Urinary bladder (tissue), 4 donors: ENCODE data around the gene ADAM10. TPM values are rescaled to one million over a fixed set of nuclear protein-coding genes. Genes with fewer than 3 reads are reported as not detected.

Experiments
- DNase-seq: peaks from one replicate; pipeline ENCODE4 v3.0.0-alpha.2; 2015; ENCODE audit errors: extremely low spot score
- H3K27ac ChIP-seq: one replicate; pipeline ENCODE4 v1.5.1; 2013; ENCODE audit warnings: low read depth, mild to moderate bottlenecking, moderate library complexity
- H3K36me3 ChIP-seq: one replicate; pipeline ENCODE4 v1.6.1; 2013; ENCODE audit warnings: mild to moderate bottlenecking, moderate library complexity; ENCODE audit not compliant: insufficient read depth
- H3K4me1 ChIP-seq: one replicate; pipeline ENCODE4 v1.6.1; 2013; ENCODE audit warnings: mild to moderate bottlenecking, moderate library complexity; ENCODE audit not compliant: insufficient read depth
- H3K4me3 ChIP-seq: one replicate; pipeline ENCODE4 v1.5.1; 2013; ENCODE audit warnings: low read depth, low read length
- WGBS: extraction: QIAGEN DNeasy Blood & Tissue Kit; methylation state at CpG from one replicate; pipeline ENCODE4 v1.1.7; 2013; 5-methylcytosine and 5-hydroxymethylcytosine counted together
- polyA plus RNA-seq: library from polyadenylated mRNA; stranded (reverse); fragments of 200-250 nt; gene quantifications from one replicate; pipeline ENCODE4 v1.2.3, GENCODE V29; 2013
- total RNA-seq: library from RNA; depleted of rRNA; stranded (reverse); fragments of >200 nt; gene quantifications from one replicate; pipeline ENCODE4 v1.2.3, GENCODE V29; 2014
- donor health status: healthy with polysubstance abuse.
- donor health status: healthy.

Gene ADAM10
- total and polyA plus RNA-seq, 2 donors: 45.6 to 207 TPM

DNA sequence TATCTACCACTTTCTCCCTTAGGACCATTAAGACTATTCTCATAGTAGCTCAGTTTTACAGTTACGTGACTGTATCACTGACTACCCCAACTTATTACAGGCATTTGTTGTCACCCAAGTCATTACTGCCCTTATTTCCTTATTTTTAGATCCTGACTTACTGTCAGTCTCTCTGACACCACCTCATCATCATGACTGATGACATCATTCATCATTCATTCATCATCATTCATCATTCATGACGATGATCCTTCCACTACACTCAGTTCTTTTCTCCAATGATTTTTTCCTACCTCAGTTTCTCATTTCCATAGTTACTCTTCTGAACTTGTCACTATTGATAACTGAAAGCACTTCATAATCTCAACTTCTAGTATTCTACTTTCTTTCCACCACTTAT is 83.8 kb downstream of the ADAM10 start:
- 98% methylated on average over 2 of the region's 2 CpGs for WGBS
- H3K4me3 ChIP-seq: no peak overlapping the region
- no peak overlapping the region for H3K27ac ChIP-seq
- no peak for DNase-seq
- H3K4me1 ChIP-seq: peaks cover 2% of the 10 kb centered on the region
- no peaks in the 10 kb centered on the region for H3K36me3 ChIP-seq

DNA sequence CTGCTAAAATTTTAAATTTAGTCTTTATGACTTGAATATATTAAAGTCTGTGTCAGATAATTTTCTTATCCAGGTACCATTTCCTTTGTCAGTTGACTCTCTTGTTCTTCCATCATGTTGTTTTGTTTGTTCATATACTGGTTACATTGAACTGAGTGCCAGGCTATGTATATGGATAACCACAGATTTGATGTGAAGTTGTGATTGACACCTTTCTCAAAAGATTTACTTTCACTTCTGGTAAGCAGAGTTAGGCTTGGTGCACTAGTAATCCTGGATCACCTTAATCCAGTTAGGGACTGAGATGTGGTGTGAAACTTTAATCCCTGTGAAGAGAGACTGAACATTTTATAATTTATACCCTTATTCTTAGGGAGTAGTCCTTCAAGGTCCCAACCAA is 99.4 kb downstream of the ADAM10 start:
- Histone ChIP-seq H3K27ac (no peak overlapping the region), H3K4me3 (no peak overlapping the region), H3K36me3 (no peaks in the 10 kb centered on the region), H3K4me1 (no peaks in the 10 kb centered on the region)
- no peak for DNase-seq

DNA sequence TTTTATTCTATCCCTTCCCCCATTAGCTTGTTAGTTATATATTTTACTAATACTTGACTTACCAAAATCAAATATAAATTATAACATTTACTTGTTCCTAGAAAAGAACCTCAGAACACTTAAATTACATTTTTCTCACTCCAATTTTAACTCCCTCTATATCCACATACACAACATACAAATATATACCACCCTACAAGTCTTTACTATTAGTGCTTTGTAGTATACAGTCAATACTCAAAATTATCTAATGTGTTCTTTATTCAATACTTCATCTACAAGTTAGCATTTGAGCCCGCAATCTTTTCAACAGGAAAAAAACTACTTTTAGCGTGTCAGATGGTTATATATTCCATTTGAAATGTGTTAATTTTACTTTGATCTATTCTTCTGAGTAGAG is 100.3 kb downstream of the ADAM10 start:
- no peaks in the 10 kb centered on the region for H3K36me3 ChIP-seq
- H3K27ac ChIP-seq: no peak overlapping the region
- no peak for DNase-seq
- WGBS: 97% methylated on average over 2 of the region's 2 CpGs
- no peak overlapping the region for H3K4me3 ChIP-seq
- H3K4me1 ChIP-seq: no peaks in the 10 kb centered on the region

DNA sequence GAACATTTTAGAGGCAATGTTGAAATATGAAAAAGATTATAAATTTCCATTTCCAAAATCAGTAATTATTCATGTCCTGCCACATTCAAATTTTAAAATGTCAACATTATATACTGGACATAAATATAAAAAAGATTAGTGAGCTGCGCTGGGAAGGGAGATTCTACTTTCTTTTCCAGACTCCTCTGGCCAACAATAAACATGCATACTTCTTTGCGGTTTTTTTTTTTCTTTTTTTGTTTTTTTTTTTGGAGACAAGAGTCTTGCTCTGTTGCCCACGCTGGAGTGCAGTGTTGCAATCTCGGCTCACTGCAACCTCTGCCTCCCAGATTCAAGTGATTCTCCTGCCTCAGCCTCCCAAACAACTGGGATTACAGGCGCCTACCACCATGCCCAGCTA is 105.5 kb downstream of the ADAM10 start:
- no peak overlapping the region for H3K4me3 ChIP-seq
- H3K4me1 ChIP-seq: no peaks in the 10 kb centered on the region
- H3K36me3 ChIP-seq: no peaks in the 10 kb centered on the region
- DNase-seq: no peak
- H3K27ac ChIP-seq: no peak overlapping the region
- 75% methylated on average over 5 of the region's 5 CpGs for WGBS

DNA sequence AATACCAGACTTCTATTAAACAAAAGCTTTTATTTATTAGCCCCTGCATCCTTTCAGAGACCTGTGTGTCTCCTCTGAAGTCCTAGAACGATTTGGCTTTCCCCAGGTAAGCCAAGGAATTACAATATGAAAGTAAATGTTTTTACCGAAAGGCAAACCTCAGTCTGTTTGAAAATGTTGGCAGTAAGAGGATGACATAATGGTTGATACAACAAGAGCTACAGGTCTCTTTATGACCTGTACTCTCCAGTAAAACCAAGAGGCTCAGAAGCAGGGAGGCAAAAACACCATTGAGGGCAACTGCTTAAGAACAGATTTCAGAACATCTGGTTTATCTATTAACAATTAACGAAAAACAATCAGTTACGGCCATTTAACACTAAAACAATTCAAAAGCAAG is 107.8 kb downstream of the ADAM10 start:
- WGBS: 90% methylated on average over 4 of the region's 4 CpGs
- Histone ChIP-seq H3K27ac (no peak overlapping the region), H3K4me3 (no peak overlapping the region), H3K4me1 (no peaks in the 10 kb centered on the region), H3K36me3 (no peaks in the 10 kb centered on the region)
- no peak for DNase-seq

DNA sequence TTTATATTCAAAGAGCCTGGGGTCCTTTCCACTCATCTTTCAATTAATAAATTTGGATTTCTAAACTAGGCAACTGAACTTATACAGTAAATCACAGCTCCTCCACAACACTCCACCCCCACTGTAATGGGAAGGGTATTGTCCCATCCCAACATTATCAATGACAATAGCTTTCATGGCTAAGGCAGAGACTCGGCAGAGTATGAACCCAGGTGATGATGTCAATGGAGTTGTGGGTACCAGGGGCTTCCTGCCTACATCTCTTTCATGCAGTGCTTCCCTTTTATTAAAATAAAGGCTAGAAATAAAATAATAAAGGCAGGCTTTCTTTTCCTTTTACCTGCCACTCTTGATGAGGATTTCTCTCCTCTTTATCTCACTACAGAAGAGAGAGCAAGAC is 109.5 kb downstream of the ADAM10 start:
- no peak for DNase-seq
- WGBS: 91% methylated on average over 1 of the region's 1 CpG
- H3K36me3 ChIP-seq: no peaks in the 10 kb centered on the region
- no peak overlapping the region for H3K27ac ChIP-seq
- H3K4me3 ChIP-seq: no peak overlapping the region
- no peaks in the 10 kb centered on the region for H3K4me1 ChIP-seq

DNA sequence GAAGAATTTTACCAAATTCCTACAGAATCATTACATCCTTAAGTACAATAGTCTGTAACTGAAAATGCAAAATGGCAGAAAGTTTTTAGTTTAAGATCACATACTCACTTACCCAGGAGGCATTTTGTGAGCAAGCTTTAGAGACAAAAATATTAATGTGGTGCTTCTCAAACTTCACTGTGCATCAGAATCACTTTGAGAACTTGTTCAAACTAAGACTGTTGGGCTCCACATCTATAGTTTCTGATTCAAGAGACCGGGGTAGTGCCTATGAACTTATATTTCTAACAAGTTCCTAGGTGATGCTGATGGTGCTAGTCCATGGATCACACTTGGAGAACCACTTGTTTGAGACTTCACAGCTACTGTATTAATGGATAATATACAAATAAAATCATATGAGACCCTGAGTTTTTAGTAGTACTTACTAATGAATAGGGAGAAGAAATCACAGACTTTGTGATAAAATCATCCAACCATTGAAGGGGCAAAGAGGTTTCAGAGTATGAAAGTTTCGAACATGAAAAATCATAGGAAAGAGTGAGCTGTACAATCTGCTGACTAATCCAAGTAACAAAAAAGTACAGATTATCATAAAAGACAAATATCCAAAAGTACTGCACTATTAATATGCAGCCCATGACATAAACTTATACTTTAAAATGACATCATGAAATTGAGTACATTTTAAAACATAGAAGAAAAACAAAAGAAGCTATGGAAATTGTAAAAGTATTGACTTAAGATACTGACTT is 110.3 kb downstream of the ADAM10 start:
- WGBS: 95% methylated on average over 2 of the region's 2 CpGs
- no peak for DNase-seq
- H3K4me1 ChIP-seq: no peaks in the 10 kb centered on the region
- no peak overlapping the region for H3K4me3 ChIP-seq
- no peaks in the 10 kb centered on the region for H3K36me3 ChIP-seq
- H3K27ac ChIP-seq: no peak overlapping the region

DNA sequence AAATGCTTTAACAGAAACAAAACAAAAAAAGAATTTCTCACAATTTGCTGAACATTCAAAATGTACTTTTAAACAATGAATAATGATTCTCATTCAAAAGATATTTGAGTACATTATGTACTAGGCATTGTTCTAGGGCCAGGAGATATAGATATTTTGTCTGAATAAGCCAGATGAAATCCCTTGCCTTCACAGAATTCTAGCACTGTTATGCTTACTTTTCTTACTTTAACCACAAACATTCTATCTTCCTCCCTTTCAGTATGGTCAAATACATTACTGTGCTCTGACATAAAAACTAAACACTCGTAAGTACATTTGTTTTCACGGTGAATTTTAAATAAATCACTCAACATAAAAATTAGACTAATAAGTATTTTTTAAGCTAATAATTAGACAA is 116.7 kb downstream of the ADAM10 start:
- no peak overlapping the region for H3K27ac ChIP-seq
- no peaks in the 10 kb centered on the region for H3K4me1 ChIP-seq
- no peak overlapping the region for H3K4me3 ChIP-seq
- no peak for DNase-seq
- 90% methylated on average over 2 of the region's 2 CpGs for WGBS
- H3K36me3 ChIP-seq: no peaks in the 10 kb centered on the region

DNA sequence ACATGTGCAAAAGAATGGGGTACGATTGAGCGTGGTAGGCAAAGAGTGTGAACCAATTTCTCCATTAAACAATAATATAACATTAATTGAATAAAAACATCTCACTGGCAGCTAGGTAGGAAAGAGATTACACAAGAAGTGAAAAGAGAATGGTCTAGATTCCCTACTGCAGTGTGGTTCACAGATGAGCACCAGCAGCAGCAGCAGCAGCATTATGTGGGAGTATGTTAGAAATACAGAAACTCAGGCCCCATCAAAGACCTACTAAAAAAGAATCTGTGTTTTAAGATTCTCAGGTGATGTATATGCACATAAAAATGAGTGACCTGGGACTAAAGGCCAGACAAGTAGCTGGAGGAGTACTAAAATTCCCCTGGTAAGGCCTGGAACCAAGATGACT is 118.2 kb downstream of the ADAM10 start:
- DNase-seq: no peak
- no peaks in the 10 kb centered on the region for H3K4me1 ChIP-seq
- H3K27ac ChIP-seq: no peak overlapping the region
- H3K36me3 ChIP-seq: no peaks in the 10 kb centered on the region
- no peak overlapping the region for H3K4me3 ChIP-seq
- WGBS: 99% methylated on average over 2 of the region's 2 CpGs

DNA sequence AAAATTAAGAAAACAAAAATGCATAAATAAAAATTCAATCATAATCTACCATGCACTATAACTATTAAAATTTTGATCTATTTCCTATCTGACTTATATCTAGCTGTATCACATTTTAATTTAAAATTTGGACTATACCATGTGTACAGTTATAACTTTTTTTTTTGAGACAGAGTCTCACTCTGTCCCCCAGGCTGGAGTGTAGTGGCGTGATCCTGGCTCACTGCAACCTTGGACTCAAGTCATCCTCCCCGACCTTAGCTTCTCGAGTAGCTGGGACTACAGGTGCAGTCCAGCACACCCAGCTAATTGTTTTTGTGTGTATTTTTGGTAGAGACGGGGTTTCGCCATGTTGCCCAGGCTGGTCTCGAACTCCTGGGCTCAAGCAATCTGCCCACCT is 119.9 kb downstream of the ADAM10 start:
- no peak overlapping the region for H3K27ac ChIP-seq
- H3K36me3 ChIP-seq: no peaks in the 10 kb centered on the region
- WGBS: 87% methylated on average over 6 of the region's 6 CpGs
- no peak for DNase-seq
- H3K4me3 ChIP-seq: no peak overlapping the region
- H3K4me1 ChIP-seq: no peaks in the 10 kb centered on the region

DNA sequence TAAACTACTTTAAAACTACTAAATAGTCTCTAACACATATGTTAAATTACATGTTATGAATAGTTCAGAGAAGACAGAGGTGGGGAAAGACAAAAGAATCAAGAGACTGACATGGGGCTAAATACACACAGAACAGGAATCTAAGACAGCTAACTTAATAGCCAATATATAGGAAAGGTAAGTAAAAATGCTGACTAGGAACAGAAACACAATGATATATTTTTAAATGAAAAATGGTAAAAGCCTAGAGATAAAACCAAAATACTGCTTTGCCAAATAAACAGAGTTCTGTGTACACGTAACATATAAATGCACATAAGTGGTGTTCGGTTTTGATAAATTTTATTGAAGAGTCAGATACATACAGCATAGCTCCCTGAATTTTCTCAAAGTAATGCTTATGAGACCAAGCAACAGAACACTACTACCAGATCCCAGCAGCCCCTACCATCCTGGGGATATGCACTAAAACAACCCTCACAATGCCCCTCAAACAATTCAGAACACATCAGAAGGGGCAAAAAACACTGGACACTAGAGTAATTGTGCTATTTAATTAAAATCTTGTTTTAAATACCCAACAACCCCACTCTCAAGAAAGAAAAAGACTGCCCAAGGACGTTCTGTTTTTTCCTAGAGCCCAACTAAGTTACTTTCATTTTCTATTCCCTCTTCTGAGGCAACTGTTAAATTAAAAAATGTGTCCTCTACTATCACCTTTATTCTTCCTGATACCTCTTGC is 121.1 kb downstream of the ADAM10 start:
- H3K4me3 ChIP-seq: peak overlapping the region; percentile 20
- no peak for DNase-seq
- H3K4me1 ChIP-seq: no peaks in the 10 kb centered on the region
- H3K36me3 ChIP-seq: no peaks in the 10 kb centered on the region
- WGBS: 59% methylated on average over 3 of the region's 3 CpGs
- peak overlapping the region; percentile 94 for H3K27ac ChIP-seq

DNA sequence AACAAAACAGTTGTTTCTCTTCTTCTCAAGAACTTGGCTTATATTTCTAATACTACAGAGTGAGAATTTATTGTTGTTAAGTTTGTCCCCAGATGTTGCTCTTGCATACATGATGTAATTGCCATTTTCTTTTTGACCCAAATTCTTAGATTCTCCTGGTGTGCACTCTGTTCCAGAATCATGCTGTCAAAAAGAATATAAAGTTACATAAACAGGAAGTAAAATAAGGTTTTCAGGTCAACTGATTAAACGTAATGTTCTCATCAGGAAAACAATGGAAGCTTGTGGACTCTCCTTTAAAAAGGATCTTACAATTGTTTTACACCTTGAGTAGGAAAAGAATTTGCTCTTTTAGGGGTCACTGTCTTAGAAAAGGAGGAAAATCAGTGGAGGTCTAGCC is 121.8 kb downstream of the ADAM10 start:
- no peaks in the 10 kb centered on the region for H3K4me1 ChIP-seq
- 36% methylated on average over 1 of the region's 1 CpG for WGBS
- H3K4me3 ChIP-seq: no peak overlapping the region
- no peak overlapping the region for H3K27ac ChIP-seq
- DNase-seq: no peak
- H3K36me3 ChIP-seq: no peaks in the 10 kb centered on the region

DNA sequence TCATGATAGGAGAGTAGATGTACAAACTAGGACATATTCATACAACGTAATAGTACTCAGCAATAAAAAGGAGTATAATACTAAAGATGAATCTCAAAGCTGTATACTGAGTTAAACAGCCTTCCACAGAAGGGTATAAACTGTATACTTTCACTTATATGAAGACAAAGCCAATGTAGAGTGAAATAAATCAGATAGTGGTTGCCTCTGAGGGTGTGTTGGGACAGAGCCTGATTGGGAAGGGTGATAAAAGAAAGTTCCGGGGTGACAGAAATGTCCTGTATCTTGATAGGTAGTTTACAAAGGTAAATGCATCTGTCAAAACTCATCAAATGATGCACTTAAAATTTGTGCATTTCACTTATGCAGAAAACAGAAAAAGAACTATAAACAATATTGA is 122.5 kb downstream of the ADAM10 start:
- no peaks in the 10 kb centered on the region for H3K4me1 ChIP-seq
- H3K27ac ChIP-seq: peak overlapping the region; percentile 23
- no peaks in the 10 kb centered on the region for H3K36me3 ChIP-seq
- WGBS: 87% methylated on average over 2 of the region's 2 CpGs
- no peak overlapping the region for H3K4me3 ChIP-seq
- DNase-seq: no peak

DNA sequence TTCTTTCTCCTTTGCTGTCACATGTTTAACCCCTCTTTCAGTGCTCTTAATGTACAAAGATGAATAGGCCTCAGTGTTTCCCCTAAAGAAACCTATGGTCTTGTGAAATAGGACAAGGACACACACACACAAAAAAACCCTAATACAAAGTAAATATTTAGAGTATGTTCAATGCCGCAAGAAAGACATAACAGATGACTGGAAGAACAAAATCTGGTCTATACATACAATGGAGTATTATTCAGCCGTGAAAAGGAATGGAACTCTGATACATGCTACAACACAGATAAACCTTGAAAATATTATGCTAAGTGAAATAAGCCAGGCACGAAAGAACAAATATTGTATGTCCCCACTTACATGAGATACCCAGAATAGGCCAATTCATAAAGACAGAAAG is 123.1 kb downstream of the ADAM10 start:
- H3K4me1 ChIP-seq: no peaks in the 10 kb centered on the region
- H3K36me3 ChIP-seq: no peaks in the 10 kb centered on the region
- no peak for DNase-seq
- no peak overlapping the region for H3K4me3 ChIP-seq
- no peak overlapping the region for H3K27ac ChIP-seq
- 98% methylated on average over 3 of the region's 3 CpGs for WGBS
